Kidney epithelial cell (primary cell): ENCODE measurements around the gene IRF7. TPM values are rescaled to one million over a fixed set of nuclear protein-coding genes. Genes with fewer than 3 reads are reported as not detected.

Source experiments
- DNase-seq: peaks from one replicate; pipeline ENCODE4 v3.0.0-alpha.2; 2010; ENCODE audit warnings: low read depth
- H3K27me3 ChIP-seq: 2 replicates; pipeline ENCODE4 v1.6.0; 2011; ENCODE audit warnings: low read length; ENCODE audit not compliant: control insufficient read depth, insufficient read depth
- H3K36me3 ChIP-seq: 2 replicates; pipeline ENCODE4 v1.5.1; 2011; ENCODE audit warnings: low read length; ENCODE audit not compliant: control insufficient read depth, insufficient read depth
- H3K4me3 ChIP-seq: 2 replicates; pipeline ENCODE4 v1.5.1; 2011; ENCODE audit warnings: low read depth, mild to moderate bottlenecking, control low read depth, low read length
- total RNA-seq: library from RNA; depleted of rRNA; stranded (reverse); fragments of >200 nt; gene quantifications from 2 replicates; pipeline ENCODE4 v1.2.3, GENCODE V29; 2015
- TF ChIP-seq, protein P1 (sequence below): IDR thresholded peaks from 2 replicates; pipeline ENCODE4 v1.5.1; 2011; ENCODE audit warnings: mild to moderate bottlenecking, moderate library complexity, low read length, control low read depth, inconsistent platforms; ENCODE audit not compliant: insufficient read depth, poor library complexity, severe bottlenecking

The IRF7 gene
- total RNA-seq, 1 donor from 2014 or later, result 60.2 TPM

DNA sequence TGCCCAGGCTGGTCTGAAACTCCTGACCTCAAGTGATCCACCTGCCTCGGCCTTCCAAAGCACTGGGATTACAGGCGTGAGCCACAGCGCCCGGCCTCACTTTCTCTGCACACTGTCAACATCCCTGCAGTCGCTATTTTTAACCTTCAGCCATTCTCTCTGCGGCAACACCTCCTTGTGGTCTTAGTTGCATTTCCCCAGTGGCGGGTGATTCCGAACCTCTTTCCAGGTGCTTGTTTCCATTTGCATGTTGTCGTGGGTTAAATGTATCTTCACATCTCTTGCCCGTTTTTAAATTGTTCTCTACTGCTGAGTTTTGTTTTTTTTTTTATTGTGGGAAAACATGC, 13.5 kb upstream of the IRF7 start:
- no peak overlapping the region for H3K4me3 ChIP-seq
- H3K27me3 ChIP-seq, result peaks cover 37% of the 10 kb centered on the region
- DNase-seq, result no peak
- no peaks in the 10 kb centered on the region for H3K36me3 ChIP-seq
- TF ChIP-seq, protein P1, sequence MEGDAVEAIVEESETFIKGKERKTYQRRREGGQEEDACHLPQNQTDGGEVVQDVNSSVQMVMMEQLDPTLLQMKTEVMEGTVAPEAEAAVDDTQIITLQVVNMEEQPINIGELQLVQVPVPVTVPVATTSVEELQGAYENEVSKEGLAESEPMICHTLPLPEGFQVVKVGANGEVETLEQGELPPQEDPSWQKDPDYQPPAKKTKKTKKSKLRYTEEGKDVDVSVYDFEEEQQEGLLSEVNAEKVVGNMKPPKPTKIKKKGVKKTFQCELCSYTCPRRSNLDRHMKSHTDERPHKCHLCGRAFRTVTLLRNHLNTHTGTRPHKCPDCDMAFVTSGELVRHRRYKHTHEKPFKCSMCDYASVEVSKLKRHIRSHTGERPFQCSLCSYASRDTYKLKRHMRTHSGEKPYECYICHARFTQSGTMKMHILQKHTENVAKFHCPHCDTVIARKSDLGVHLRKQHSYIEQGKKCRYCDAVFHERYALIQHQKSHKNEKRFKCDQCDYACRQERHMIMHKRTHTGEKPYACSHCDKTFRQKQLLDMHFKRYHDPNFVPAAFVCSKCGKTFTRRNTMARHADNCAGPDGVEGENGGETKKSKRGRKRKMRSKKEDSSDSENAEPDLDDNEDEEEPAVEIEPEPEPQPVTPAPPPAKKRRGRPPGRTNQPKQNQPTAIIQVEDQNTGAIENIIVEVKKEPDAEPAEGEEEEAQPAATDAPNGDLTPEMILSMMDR, result no peak

- Histone ChIP-seq H3K4me3 (no peak overlapping the region), H3K36me3 (no peaks in the 10 kb centered on the region), H3K27me3 (peaks cover 45% of the 10 kb centered on the region)
- TF ChIP-seq, protein P1, result no peak
- no peak for DNase-seq
Measured at GRCh38 chr11:628056-628455, 12.3 kb upstream of the IRF7 start.

- TF ChIP-seq, protein P1, result no peak
- Histone ChIP-seq H3K36me3 (no peaks in the 10 kb centered on the region), H3K4me3 (no peak overlapping the region), H3K27me3 (peaks cover 45% of the 10 kb centered on the region)
- no peak for DNase-seq
Measured at GRCh38 chr11:627308-627576, 11.5 kb upstream of the IRF7 start.

- DNase-seq, result no peak
- no peak within 1 kb of the TSS for H3K4me3 ChIP-seq
Measured at GRCh38 chr11:626475-627307, 10.9 kb upstream of the IRF7 start, which contains the start of gene SCT. TSS of gene SCT (minus strand) at chr11:627181. CDS start at chr11:627143, 38 bp downstream.

DNA sequence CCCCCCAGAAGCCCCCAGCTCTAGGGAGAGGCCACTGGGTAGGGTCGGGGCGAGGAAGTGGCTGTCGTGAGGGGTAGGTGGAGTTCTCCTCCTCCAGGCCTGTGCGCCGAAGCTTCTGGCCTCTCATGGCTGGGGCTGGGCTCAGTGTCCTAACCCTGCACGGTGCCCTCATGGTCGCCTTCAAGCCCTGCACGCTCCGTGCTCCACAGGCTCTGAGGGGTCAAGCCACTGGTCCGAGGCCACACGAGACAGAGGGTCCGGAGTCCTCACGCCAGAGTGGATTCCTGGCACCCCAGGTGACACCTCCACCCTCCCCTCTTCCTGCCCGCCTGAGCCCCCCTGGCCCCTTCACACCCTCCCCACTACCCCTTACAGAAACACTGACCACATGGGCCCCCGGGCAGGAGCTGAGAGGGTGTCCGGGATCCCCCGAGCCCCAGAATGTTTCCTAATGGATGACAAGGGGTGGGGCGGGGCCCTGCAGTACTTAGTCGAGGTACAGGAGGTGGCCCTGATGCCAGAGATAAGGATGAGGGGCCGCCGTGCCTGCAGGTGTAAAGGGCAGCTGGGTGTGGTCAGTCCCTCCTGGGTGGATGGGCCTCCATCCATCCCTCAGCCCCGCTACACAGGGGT, 10.0 kb upstream of the IRF7 start:
- H3K4me3 ChIP-seq, result no peak overlapping the region
- peaks cover 52% of the 10 kb centered on the region for H3K27me3 ChIP-seq
- H3K36me3 ChIP-seq, result no peaks in the 10 kb centered on the region
- TF ChIP-seq, protein P1, result no peak
- no peak for DNase-seq

More at GRCh38 chr11:626475-627307, 10.9 kb upstream of the IRF7 start, which contains the start of gene SCT:
- H3K27me3 ChIP-seq, result peaks cover 45% of the 10 kb centered on the region
- TF ChIP-seq, protein P1, result no peak
- no peaks in the 10 kb centered on the region for H3K36me3 ChIP-seq
